Fibroblast of lung (primary cell): ENCODE measurements around the gene PATJ. TPM values are rescaled to one million over a fixed set of nuclear protein-coding genes. Genes with fewer than 3 reads are reported as not detected.
"Not testable (repeated sequence)": the region's sequence is repeated elsewhere in the genome, so short reads cannot be mapped to it uniquely, and the experiment has no call there.

ENCODE experiments used
- DNase-seq, 2 donors: peaks; one replicate each; pipeline versions ENCODE4 v3.0.0 to v3.0.0-alpha.2; 2010; ENCODE audit warnings: low read depth in 2 of 2
- H2AFZ ChIP-seq: 2 replicates; pipeline ENCODE4 v1.5.1; 2012; ENCODE audit warnings: low read length, control low read depth, inconsistent platforms
- H3K27ac ChIP-seq: 2 replicates; pipeline ENCODE4 v1.5.1; 2011; ENCODE audit warnings: low read length, control low read depth; ENCODE audit not compliant: insufficient read depth
- H3K27me3 ChIP-seq: 2 replicates; pipeline ENCODE4 v1.5.1; 2011; ENCODE audit warnings: mild to moderate bottlenecking, low read length; ENCODE audit not compliant: control insufficient read depth, insufficient read depth
- H3K36me3 ChIP-seq: 2 replicates; pipeline ENCODE4 v1.5.1; 2011; ENCODE audit warnings: low read length; ENCODE audit not compliant: control insufficient read depth, insufficient read depth
- H3K4me1 ChIP-seq: 2 replicates; pipeline ENCODE4 v1.5.1; 2011; ENCODE audit warnings: low read length; ENCODE audit not compliant: control insufficient read depth, insufficient read depth; ENCODE audit errors: extremely low read depth
- H3K4me2 ChIP-seq: 2 replicates; pipeline ENCODE4 v1.5.1; 2011; ENCODE audit warnings: low read length, control low read depth; ENCODE audit not compliant: insufficient read depth; ENCODE audit errors: extremely low read depth
- H3K4me3 ChIP-seq, 4 experiments: fragments of 200-600 bp in 1 of 4; sonication (generic) in 1 of 4; replicated peaks in 1 of 4; 2 replicates each; pipeline ENCODE4 v1.5.1; 2011 to 2016; ENCODE audit warnings: low read length in 4 of 4, low read depth in 3 of 4, mild to moderate bottlenecking in 3 of 4, control low read depth in 2 of 4, inconsistent platforms in 1 of 4, mixed read lengths in 1 of 4; ENCODE audit not compliant: insufficient read depth in 1 of 4; ENCODE audit errors: control extremely low read depth in 1 of 4
- H3K79me2 ChIP-seq: 2 replicates; pipeline ENCODE4 v1.5.1; 2012; ENCODE audit warnings: mild to moderate bottlenecking, low read length, inconsistent platforms; ENCODE audit not compliant: control insufficient read depth, insufficient read depth
- H3K9ac ChIP-seq: 2 replicates; pipeline ENCODE4 v1.5.1; 2011; ENCODE audit warnings: mild to moderate bottlenecking, low read length, control low read depth; ENCODE audit not compliant: insufficient read depth
- H3K9me3 ChIP-seq: 2 replicates; pipeline ENCODE4 v1.5.1; 2012; ENCODE audit warnings: low read depth, low read length; ENCODE audit not compliant: control insufficient read depth, insufficient read depth
- H4K20me1 ChIP-seq: 2 replicates; pipeline ENCODE4 v1.5.1; 2011; ENCODE audit warnings: low read length; ENCODE audit not compliant: control insufficient read depth, insufficient read depth; ENCODE audit errors: extremely low read depth
- EZH2 ChIP-seq: IDR thresholded peaks from 2 replicates; pipeline ENCODE4 v1.5.1; 2012; ENCODE audit warnings: low read length, control low read depth, mild to moderate bottlenecking; ENCODE audit errors: missing control alignments
- polyA plus RNA-seq, 2 donors: library from polyadenylated mRNA; depleted of rRNA in 1 of 2; stranded (reverse) in 1 of 2; unstranded in 1 of 2; fragments of >200 nt; gene quantifications; 2 replicates each; pipeline ENCODE4 v1.2.1, GENCODE V29; 2011 to 2012; ENCODE audit warnings: missing spikeins in 1 of 2
- total RNA-seq: library from RNA; depleted of rRNA; stranded (reverse); fragments of >200 nt; gene quantifications from 2 replicates; pipeline ENCODE4 v1.2.1, GENCODE V29; 2014
- TF ChIP-seq, protein P1 (sequence below), 2 donors: IDR thresholded peaks in 1 of 2; conservative IDR thresholded peaks in 1 of 2; 1 replicate in 1 of 2; 2 replicates in 1 of 2; pipeline ENCODE4 v1.5.1; 2011 to 2012; ENCODE audit warnings: low read length in 2 of 2, control low read depth in 1 of 2, inconsistent platforms in 1 of 2, low read depth in 1 of 2, mild to moderate bottlenecking in 1 of 2

Gene PATJ
- total and polyA plus RNA-seq, 2 donors (not counting 1 experiment from before 2014, with no cell fraction given): 2.5 to 12.4 TPM

DNA sequence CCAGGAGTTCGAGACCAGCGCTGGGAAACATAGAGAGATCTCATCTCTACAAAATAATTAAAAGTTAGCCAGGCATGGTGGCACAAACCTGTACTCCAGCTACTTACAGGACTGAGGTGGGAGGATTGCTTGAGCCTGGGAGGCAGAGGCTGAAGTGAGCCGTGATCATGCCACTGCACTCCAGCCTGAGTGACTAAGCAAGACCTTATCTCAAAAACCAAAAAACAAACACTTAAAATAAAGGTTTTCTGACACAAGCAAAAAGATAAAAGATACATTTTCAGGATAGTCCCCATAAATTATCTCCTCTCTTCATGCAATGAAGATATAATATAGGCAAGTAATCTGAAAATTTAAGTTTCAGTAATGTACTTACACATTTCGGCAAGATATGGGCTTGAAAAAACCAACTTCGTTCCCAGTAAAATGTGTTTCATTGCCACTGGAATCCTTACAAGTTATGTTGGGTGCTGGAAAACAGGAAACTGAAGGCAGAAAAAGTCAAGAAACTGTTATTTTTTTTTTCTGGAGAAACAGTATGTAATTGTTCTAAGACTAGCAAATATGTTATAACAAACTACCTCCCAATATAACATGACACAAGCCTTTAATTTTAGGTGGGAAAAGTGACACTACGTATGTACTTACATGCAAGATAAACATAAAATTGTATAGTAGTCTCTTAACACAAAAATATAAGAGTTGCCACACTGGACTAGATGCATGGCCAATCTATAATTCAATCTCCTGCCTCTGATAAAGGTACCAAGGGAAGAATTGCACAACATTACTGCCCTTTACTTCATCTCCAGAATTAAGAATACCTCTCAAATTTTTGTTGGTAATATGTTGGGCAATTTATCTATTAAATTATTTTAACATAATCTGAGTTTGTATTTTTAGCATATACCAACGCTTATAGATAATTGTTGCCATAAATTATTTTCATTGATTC lies 33.0 kb upstream of the PATJ start:
- no peaks in the 10 kb centered on the region for H4K20me1 ChIP-seq

DNA sequence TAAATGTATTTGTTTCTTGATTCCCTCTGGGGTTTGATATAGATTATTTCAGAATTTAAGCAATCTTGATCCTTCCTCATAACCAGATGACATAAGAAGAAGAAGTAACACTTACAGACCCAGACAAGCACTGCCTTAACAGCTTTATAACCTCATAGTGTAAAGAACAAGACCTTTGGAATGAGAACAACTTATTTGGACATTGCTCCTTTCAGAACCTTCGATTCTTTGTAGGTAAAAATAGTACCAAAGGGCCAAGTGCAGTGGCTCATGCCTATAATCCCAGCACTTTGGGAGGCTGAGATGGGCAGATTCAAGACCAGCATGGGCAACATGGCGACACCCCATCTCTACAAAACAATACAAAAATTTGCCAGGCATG lies 32.4 kb upstream of the PATJ start:
- Histone ChIP-seq H3K9me3 (no peaks in the 10 kb centered on the region), H3K36me3 (no peaks in the 10 kb centered on the region), H4K20me1 (no peaks in the 10 kb centered on the region), H3K79me2 (peaks cover 4% of the 10 kb centered on the region), H2AFZ (no peak overlapping the region), H3K9ac (no peak overlapping the region), H3K27me3 (no peaks in the 10 kb centered on the region), H3K4me2 (no peak overlapping the region), H3K27ac (no peak overlapping the region), H3K4me3 (no peak overlapping the region), H3K4me1 (no peaks in the 10 kb centered on the region)
- TF ChIP-seq EZH2: no peak
- TF ChIP-seq, protein P1, sequence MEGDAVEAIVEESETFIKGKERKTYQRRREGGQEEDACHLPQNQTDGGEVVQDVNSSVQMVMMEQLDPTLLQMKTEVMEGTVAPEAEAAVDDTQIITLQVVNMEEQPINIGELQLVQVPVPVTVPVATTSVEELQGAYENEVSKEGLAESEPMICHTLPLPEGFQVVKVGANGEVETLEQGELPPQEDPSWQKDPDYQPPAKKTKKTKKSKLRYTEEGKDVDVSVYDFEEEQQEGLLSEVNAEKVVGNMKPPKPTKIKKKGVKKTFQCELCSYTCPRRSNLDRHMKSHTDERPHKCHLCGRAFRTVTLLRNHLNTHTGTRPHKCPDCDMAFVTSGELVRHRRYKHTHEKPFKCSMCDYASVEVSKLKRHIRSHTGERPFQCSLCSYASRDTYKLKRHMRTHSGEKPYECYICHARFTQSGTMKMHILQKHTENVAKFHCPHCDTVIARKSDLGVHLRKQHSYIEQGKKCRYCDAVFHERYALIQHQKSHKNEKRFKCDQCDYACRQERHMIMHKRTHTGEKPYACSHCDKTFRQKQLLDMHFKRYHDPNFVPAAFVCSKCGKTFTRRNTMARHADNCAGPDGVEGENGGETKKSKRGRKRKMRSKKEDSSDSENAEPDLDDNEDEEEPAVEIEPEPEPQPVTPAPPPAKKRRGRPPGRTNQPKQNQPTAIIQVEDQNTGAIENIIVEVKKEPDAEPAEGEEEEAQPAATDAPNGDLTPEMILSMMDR (conservative IDR thresholded peaks at IDR 0.05 in 1 of 2, IDR thresholded peaks at IDR 0.05 in 1 of 2; ENCODE audit: low read depth in 1 of 2, low read length in 2 of 2): no peak
- no peak for DNase-seq

More for the DNA sequence above, 33.0 kb upstream of the PATJ start:
- peaks cover 4% of the 10 kb centered on the region for H3K79me2 ChIP-seq
- H3K9ac ChIP-seq: no peak overlapping the region
- no peak for TF ChIP-seq EZH2
- TF ChIP-seq, protein P1 (conservative IDR thresholded peaks at IDR 0.05 in 1 of 2, IDR thresholded peaks at IDR 0.05 in 1 of 2; ENCODE audit: low read depth in 1 of 2, low read length in 2 of 2): no peak
- H3K27me3 ChIP-seq: no peaks in the 10 kb centered on the region
- no peak overlapping the region for H2AFZ ChIP-seq
- H3K36me3 ChIP-seq: no peaks in the 10 kb centered on the region
- no peak overlapping the region for H3K4me2 ChIP-seq
- no peaks in the 10 kb centered on the region for H3K9me3 ChIP-seq
- no peaks in the 10 kb centered on the region for H3K4me1 ChIP-seq
- no peak overlapping the region for H3K4me3 ChIP-seq
- DNase-seq: peak in 1 of 2 donors; percentile 63
- H3K27ac ChIP-seq: no peak overlapping the region

DNA sequence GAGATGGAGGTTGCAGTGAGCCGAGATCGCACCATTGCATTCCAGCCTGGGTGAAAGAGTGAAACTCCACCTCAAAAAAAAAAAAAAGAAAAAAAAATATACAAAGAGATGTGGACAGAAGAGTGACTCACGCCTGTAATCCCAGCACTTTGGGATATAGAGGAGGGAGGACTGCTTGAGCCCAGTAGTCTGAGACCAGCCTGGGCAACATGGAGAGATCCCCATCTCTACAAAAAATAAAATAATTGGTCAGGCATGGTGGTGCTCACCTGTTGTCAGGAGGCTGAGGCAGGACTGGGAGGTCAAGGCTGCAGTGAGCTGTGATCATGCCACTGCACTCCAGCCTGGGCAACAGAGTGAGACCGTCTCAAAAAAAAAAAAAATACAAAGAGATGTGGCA lies 31.0 kb upstream of the PATJ start:
- not testable (repeated sequence) for H4K20me1 ChIP-seq, H3K9me3 ChIP-seq, H3K27ac ChIP-seq, H3K36me3 ChIP-seq, H3K9ac ChIP-seq, H3K79me2 ChIP-seq, H3K4me1 ChIP-seq, H2AFZ ChIP-seq, H3K27me3 ChIP-seq, H3K4me2 ChIP-seq, H3K4me3 ChIP-seq
- peak in 1 of 2 donors; percentile 60 for DNase-seq
